ENCODE data around the gene ANO1. TPM values are rescaled to one million over a fixed set of nuclear protein-coding genes. Genes with fewer than 3 reads are reported as not detected.

The ANO1 gene
- total RNA-seq, 1 experiment from 2014 or later, result 41.7 TPM

DNA sequence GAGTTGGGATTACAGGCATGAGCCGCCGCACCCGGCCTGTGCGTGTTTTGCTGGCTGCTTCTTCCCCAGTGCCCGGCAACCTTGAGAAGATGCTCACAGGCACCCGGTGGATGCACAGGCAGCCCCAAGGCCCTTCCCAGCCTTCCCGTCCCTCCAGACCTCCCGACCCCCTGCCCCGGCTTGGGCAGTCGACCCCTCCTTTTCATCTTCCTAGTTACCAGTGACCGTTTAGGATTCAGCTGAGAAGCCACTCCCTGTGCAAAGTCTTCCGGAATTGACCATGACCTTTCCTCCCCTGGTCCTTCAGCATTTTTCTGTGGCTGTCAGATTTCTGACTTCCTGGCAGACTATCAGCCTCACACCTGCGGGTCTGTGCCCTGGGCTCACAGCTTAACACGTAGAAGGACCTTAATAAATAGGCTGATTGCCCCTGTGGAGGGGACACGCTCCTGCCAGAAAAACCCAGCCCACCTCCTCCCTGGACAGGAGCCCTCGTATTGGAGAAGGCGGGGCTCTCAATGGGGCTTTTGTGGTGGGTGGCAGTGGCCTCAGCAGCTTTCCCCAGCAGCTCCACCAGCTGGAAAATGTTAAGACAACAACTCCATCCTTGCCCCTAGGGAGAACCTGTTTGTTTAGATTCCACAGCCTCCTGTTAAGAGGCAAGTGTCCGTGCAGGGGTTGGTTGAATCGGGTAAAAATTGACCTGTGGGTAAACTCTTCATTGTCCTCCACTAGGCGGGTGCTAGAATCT is 10.4 kb upstream of the ANO1 start:
- Histone ChIP-seq H3K36me3 (ENCODE audit: control insufficient read depth in 1 of 2, insufficient read depth in 2 of 2, low read length in 2 of 2) (no peaks in the 10 kb centered on the region), H3K9me3 (ENCODE audit: control insufficient read depth in 1 of 2, insufficient read depth in 1 of 2, low read depth in 1 of 2, low read length in 2 of 2) (no peaks in the 10 kb centered on the region), H2AFZ (ENCODE audit: low read depth, low read length, poor library complexity, severe bottlenecking) (peak overlapping the region; percentile 56), H4K20me1 (ENCODE audit: insufficient read depth) (no peaks in the 10 kb centered on the region), H3K4me3 (replicated peaks in 1 of 2; ENCODE audit: low read depth in 1 of 2, low read length in 2 of 2) (peak overlapping the region in 1 of 2 experiments; percentile 19; a peak in 1 of 4 replicates), H3K9ac (ENCODE audit: low read length) (0 out of 2 replicates have a peak overlapping the region, but pooled peaks have one; percentile 24), H3K27me3 (ENCODE audit: insufficient read depth, low read length) (no peaks in the 10 kb centered on the region), H3K9me2 (ENCODE audit: insufficient read depth) (no peaks in the 10 kb centered on the region), H3K4me1 (ENCODE audit: control insufficient read depth in 1 of 2, insufficient read depth in 2 of 2, low read length in 2 of 2) (peaks cover 41 to 50% of the 10 kb centered on the region in 2 experiments), H3K27ac (ENCODE audit: low read depth, low read length) (peak overlapping the region; percentile 44), H3K79me2 (ENCODE audit: insufficient read depth, low read length) (no peaks in the 10 kb centered on the region), H3K4me2 (ENCODE audit: low read length) (peak overlapping the region; percentile 70)
- intact Hi-C loops (cut with micrococcal nuclease), result loop anchor here (5.0 kb wide), 1 partner anchor 120 kb away; no protein-coding TSS in a partner anchor
- TF ChIP-seq SP1 (IDR thresholded peaks at IDR 0.05; ENCODE audit: low read depth) (peak; percentile 58), SIN3A (IDR thresholded peaks at IDR 0.05; ENCODE audit: low read depth) (no peak), POLR2AphosphoS5 (IDR thresholded peaks at IDR 0.05; ENCODE audit: low read depth, low read length) (peak; percentile 29; the same call in 1 of the 2 replicates), RAD21 (IDR thresholded peaks at IDR 0.05; ENCODE audit: low read depth) (peak; percentile 59), ZNF274 (IDR thresholded peaks at IDR 0.05; ENCODE audit: low read depth, low read length) (no peak)
- TF ChIP-seq, protein P1, sequence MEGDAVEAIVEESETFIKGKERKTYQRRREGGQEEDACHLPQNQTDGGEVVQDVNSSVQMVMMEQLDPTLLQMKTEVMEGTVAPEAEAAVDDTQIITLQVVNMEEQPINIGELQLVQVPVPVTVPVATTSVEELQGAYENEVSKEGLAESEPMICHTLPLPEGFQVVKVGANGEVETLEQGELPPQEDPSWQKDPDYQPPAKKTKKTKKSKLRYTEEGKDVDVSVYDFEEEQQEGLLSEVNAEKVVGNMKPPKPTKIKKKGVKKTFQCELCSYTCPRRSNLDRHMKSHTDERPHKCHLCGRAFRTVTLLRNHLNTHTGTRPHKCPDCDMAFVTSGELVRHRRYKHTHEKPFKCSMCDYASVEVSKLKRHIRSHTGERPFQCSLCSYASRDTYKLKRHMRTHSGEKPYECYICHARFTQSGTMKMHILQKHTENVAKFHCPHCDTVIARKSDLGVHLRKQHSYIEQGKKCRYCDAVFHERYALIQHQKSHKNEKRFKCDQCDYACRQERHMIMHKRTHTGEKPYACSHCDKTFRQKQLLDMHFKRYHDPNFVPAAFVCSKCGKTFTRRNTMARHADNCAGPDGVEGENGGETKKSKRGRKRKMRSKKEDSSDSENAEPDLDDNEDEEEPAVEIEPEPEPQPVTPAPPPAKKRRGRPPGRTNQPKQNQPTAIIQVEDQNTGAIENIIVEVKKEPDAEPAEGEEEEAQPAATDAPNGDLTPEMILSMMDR (IDR thresholded peaks at IDR 0.05 in 2 of 3, conservative IDR thresholded peaks at IDR 0.05 in 1 of 3; ENCODE audit: borderline replicate concordance in 1 of 3, insufficient read depth in 1 of 3, low read depth in 2 of 3, low read length in 2 of 3), result peak; percentile 4 to 32 (median 14); a peak in 1 of 6 replicates
- ChIA-PET CTCF (no interaction called here), RAD21 (ENCODE audit: low non-redundant PET in 1 of 2, low total read pairs in 2 of 2, uncharacterized antibody in 2 of 2, unreplicated experiment in 2 of 2) (no interaction called here), POLR2A (no interaction called here)
- DNase-seq (ENCODE audit: low read depth, low spot score) (peak; percentile 48), ATAC-seq (peak; percentile 73)
- no TSS peak for BruUV-seq (replicated peaks)

Measured in HCT116 (cell line).